ENCODE measurements around the gene RHCE. TPM values are rescaled to one million over a fixed set of nuclear protein-coding genes. Genes with fewer than 3 reads are reported as not detected.
"Not testable (repeated sequence)": the region's sequence is repeated elsewhere in the genome, so short reads cannot be mapped to it uniquely, and the experiment has no call there.

Gene RHCE
- total and polyA plus RNA-seq, 4 donors, result 0.42 to 89.9 (median 0.69) TPM

GRCh38 chr1:25392841-25393240 is 27.8 kb downstream of the RHCE start:
- Histone ChIP-seq H3K4me3 (ENCODE audit: low read depth in 1 of 3, low read length in 3 of 3) (no peak overlapping the region), H3K27ac (ENCODE audit: low read depth in 1 of 2, low read length in 2 of 2) (no peak overlapping the region), H3K9me3 (ENCODE audit: control insufficient read depth in 4 of 4, low read length in 3 of 4) (no peaks in the 10 kb centered on the region), H3K9ac (ENCODE audit: low read depth in 1 of 2, low read length in 2 of 2) (no peak overlapping the region), H3K27me3 (ENCODE audit: control insufficient read depth in 4 of 4, insufficient read depth in 4 of 4, low read length in 3 of 4) (no peaks in the 10 kb centered on the region), H3K4me1 (ENCODE audit: control insufficient read depth in 4 of 4, insufficient read depth in 4 of 4, low read length in 3 of 4) (no peaks in the 10 kb centered on the region), H3K36me3 (ENCODE audit: control insufficient read depth in 4 of 4, insufficient read depth in 3 of 4, low read depth in 1 of 4, low read length in 3 of 4) (no peaks in the 10 kb centered on the region)
- WGBS, result 89% methylated on average over 6 of the region's 6 CpGs
- no peak for DNase-seq (ENCODE audit: low spot score)
- TF ChIP-seq RAD21 (IDR thresholded peaks at IDR 0.05) (no peak), JUND (IDR thresholded peaks at IDR 0.05) (no peak), FOXA2 (IDR thresholded peaks at IDR 0.05) (no peak), YY1 (IDR thresholded peaks at IDR 0.05) (no peak), TAF1 (conservative IDR thresholded peaks at IDR 0.05) (no peak)

- not testable (repeated sequence) for H3K27ac ChIP-seq (ENCODE audit: low read depth in 1 of 2, low read length in 2 of 2); H3K4me3 ChIP-seq (ENCODE audit: low read depth in 1 of 3, low read length in 3 of 3); H3K9me3 ChIP-seq (ENCODE audit: control insufficient read depth in 4 of 4, low read length in 3 of 4); H3K27me3 ChIP-seq (ENCODE audit: control insufficient read depth in 4 of 4, insufficient read depth in 4 of 4, low read length in 3 of 4); H3K4me1 ChIP-seq (ENCODE audit: control insufficient read depth in 4 of 4, insufficient read depth in 4 of 4, low read length in 3 of 4); DNase-seq (ENCODE audit: low spot score); H3K9ac ChIP-seq (ENCODE audit: low read depth in 1 of 2, low read length in 2 of 2); H3K36me3 ChIP-seq (ENCODE audit: control insufficient read depth in 4 of 4, insufficient read depth in 3 of 4, low read depth in 1 of 4, low read length in 3 of 4)
- WGBS, result 85% methylated on average over 3 of the region's 3 CpGs
Measured at GRCh38 chr1:25389721-25390120, 30.9 kb downstream of the RHCE start.

- WGBS, result 80% methylated on average over 9 of the region's 9 CpGs
- H3K9me3 ChIP-seq (ENCODE audit: control insufficient read depth in 4 of 4, low read length in 3 of 4); H3K36me3 ChIP-seq (ENCODE audit: control insufficient read depth in 4 of 4, insufficient read depth in 3 of 4, low read depth in 1 of 4, low read length in 3 of 4); H3K9ac ChIP-seq (ENCODE audit: low read depth in 1 of 2, low read length in 2 of 2); DNase-seq (ENCODE audit: low spot score); H3K27me3 ChIP-seq (ENCODE audit: control insufficient read depth in 4 of 4, insufficient read depth in 4 of 4, low read length in 3 of 4); H3K27ac ChIP-seq (ENCODE audit: low read depth in 1 of 2, low read length in 2 of 2); H3K4me1 ChIP-seq (ENCODE audit: control insufficient read depth in 4 of 4, insufficient read depth in 4 of 4, low read length in 3 of 4); H3K4me3 ChIP-seq (ENCODE audit: low read depth in 1 of 3, low read length in 3 of 3): not testable (repeated sequence)
Measured at GRCh38 chr1:25388691-25389090, 31.9 kb downstream of the RHCE start.

GRCh38 chr1:25387096-25387495 is 33.5 kb downstream of the RHCE start:
- H3K9me3 ChIP-seq (ENCODE audit: control insufficient read depth in 4 of 4, low read length in 3 of 4); H3K27me3 ChIP-seq (ENCODE audit: control insufficient read depth in 4 of 4, insufficient read depth in 4 of 4, low read length in 3 of 4); DNase-seq (ENCODE audit: low spot score); H3K4me3 ChIP-seq (ENCODE audit: low read depth in 1 of 3, low read length in 3 of 3); H3K36me3 ChIP-seq (ENCODE audit: control insufficient read depth in 4 of 4, insufficient read depth in 3 of 4, low read depth in 1 of 4, low read length in 3 of 4); H3K27ac ChIP-seq (ENCODE audit: low read depth in 1 of 2, low read length in 2 of 2); H3K4me1 ChIP-seq (ENCODE audit: control insufficient read depth in 4 of 4, insufficient read depth in 4 of 4, low read length in 3 of 4); H3K9ac ChIP-seq (ENCODE audit: low read depth in 1 of 2, low read length in 2 of 2): not testable (repeated sequence)
- WGBS, result 74% methylated on average over 4 of the region's 4 CpGs

- H3K9me3 ChIP-seq (ENCODE audit: control insufficient read depth in 4 of 4, low read length in 3 of 4); H3K27me3 ChIP-seq (ENCODE audit: control insufficient read depth in 4 of 4, insufficient read depth in 4 of 4, low read length in 3 of 4); H3K4me3 ChIP-seq (ENCODE audit: low read depth in 1 of 3, low read length in 3 of 3); H3K36me3 ChIP-seq (ENCODE audit: control insufficient read depth in 4 of 4, insufficient read depth in 3 of 4, low read depth in 1 of 4, low read length in 3 of 4); H3K27ac ChIP-seq (ENCODE audit: low read depth in 1 of 2, low read length in 2 of 2); H3K4me1 ChIP-seq (ENCODE audit: control insufficient read depth in 4 of 4, insufficient read depth in 4 of 4, low read length in 3 of 4); H3K9ac ChIP-seq (ENCODE audit: low read depth in 1 of 2, low read length in 2 of 2); DNase-seq (ENCODE audit: low spot score): not testable (repeated sequence)
- no CpG with 5 or more reads among the region's 1 CpG for WGBS
Measured at GRCh38 chr1:25383875-25384274, 36.8 kb downstream of the RHCE start.

- not testable (repeated sequence) for H3K36me3 ChIP-seq (ENCODE audit: control insufficient read depth in 4 of 4, insufficient read depth in 3 of 4, low read depth in 1 of 4, low read length in 3 of 4); H3K9me3 ChIP-seq (ENCODE audit: control insufficient read depth in 4 of 4, low read length in 3 of 4); H3K4me1 ChIP-seq (ENCODE audit: control insufficient read depth in 4 of 4, insufficient read depth in 4 of 4, low read length in 3 of 4); DNase-seq (ENCODE audit: low spot score); H3K27ac ChIP-seq (ENCODE audit: low read depth in 1 of 2, low read length in 2 of 2); H3K4me3 ChIP-seq (ENCODE audit: low read depth in 1 of 3, low read length in 3 of 3); H3K9ac ChIP-seq (ENCODE audit: low read depth in 1 of 2, low read length in 2 of 2); H3K27me3 ChIP-seq (ENCODE audit: control insufficient read depth in 4 of 4, insufficient read depth in 4 of 4, low read length in 3 of 4)
- WGBS, result 87% methylated on average over 1 of the region's 1 CpG
Measured at GRCh38 chr1:25383090-25383489, 37.5 kb downstream of the RHCE start.

- not testable (repeated sequence) for H3K9ac ChIP-seq (ENCODE audit: low read depth in 1 of 2, low read length in 2 of 2); H3K9me3 ChIP-seq (ENCODE audit: control insufficient read depth in 4 of 4, low read length in 3 of 4); H3K36me3 ChIP-seq (ENCODE audit: control insufficient read depth in 4 of 4, insufficient read depth in 3 of 4, low read depth in 1 of 4, low read length in 3 of 4); H3K4me1 ChIP-seq (ENCODE audit: control insufficient read depth in 4 of 4, insufficient read depth in 4 of 4, low read length in 3 of 4); H3K4me3 ChIP-seq (ENCODE audit: low read depth in 1 of 3, low read length in 3 of 3); H3K27ac ChIP-seq (ENCODE audit: low read depth in 1 of 2, low read length in 2 of 2); DNase-seq (ENCODE audit: low spot score); H3K27me3 ChIP-seq (ENCODE audit: control insufficient read depth in 4 of 4, insufficient read depth in 4 of 4, low read length in 3 of 4)
- WGBS, result 96% methylated on average over 1 of the region's 1 CpG
Measured at GRCh38 chr1:25382543-25382942, 38.1 kb downstream of the RHCE start.

- not testable (repeated sequence) for H3K27me3 ChIP-seq (ENCODE audit: control insufficient read depth in 4 of 4, insufficient read depth in 4 of 4, low read length in 3 of 4); H3K4me1 ChIP-seq (ENCODE audit: control insufficient read depth in 4 of 4, insufficient read depth in 4 of 4, low read length in 3 of 4); H3K9me3 ChIP-seq (ENCODE audit: control insufficient read depth in 4 of 4, low read length in 3 of 4); H3K4me3 ChIP-seq (ENCODE audit: low read depth in 1 of 3, low read length in 3 of 3); H3K27ac ChIP-seq (ENCODE audit: low read depth in 1 of 2, low read length in 2 of 2); DNase-seq (ENCODE audit: low spot score); H3K9ac ChIP-seq (ENCODE audit: low read depth in 1 of 2, low read length in 2 of 2); H3K36me3 ChIP-seq (ENCODE audit: control insufficient read depth in 4 of 4, insufficient read depth in 3 of 4, low read depth in 1 of 4, low read length in 3 of 4)
- 82% methylated on average over 3 of the region's 3 CpGs for WGBS
Measured at GRCh38 chr1:25378367-25378766, 42.3 kb downstream of the RHCE start.

All from liver (tissue), 9 donors.